ENCODE measurements around the gene CLEC16A.
"Not testable (repeated sequence)": the region's sequence is repeated elsewhere in the genome, so short reads cannot be mapped to it uniquely, and the experiment has no call there.

CLEC16A gene

DNA sequence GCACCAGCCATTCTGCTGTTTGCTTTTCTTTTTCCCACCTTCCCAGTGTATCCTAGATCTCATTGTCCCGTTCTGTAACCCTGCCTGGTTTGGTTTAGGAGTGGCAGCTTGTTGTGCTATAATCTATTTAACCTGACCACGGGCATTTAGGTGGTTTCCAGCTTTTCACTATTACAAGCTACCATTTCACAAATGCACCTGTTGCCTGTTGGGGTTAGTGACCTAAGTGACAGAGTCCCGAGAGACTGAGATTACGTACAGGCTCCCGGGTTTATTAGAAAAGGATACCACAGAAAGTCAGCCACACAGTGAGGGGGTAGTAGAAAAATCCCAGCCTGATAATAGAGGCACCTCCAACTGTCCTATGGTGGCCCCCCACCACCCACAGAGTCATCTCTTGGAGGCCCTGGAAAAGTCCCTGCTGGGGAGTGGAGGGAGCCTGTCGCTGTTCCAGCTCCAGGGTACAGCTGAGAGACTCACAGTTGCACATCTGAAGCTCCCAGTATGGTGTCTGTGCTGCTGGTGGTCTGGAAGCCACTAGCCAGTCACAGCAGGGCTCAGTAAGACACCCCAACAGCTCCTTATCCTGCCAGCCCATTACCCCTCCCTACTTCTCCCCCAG, 21.2 kb downstream of the CLEC16A start:
- DNase-seq, result no peak

DNA sequence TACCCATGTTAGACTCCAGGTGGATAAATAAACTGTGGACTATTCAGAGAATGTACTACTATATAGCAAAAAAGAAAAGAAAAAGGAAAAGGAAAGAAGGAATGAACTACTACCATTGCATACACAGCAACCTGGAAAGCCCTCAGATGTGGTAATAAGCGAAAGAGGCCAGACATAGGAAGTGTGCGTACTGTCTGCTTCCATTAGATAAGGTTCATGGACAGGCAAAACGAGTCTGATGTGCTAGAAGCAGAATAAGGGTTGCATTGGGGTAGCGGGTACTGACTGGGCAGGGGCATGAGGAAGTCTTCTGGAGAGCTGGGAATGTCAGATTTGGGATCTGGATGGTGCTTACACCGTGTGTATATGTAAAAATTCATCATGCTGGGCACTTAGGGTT, 21.8 kb downstream of the CLEC16A start:
- no peak for DNase-seq

DNA sequence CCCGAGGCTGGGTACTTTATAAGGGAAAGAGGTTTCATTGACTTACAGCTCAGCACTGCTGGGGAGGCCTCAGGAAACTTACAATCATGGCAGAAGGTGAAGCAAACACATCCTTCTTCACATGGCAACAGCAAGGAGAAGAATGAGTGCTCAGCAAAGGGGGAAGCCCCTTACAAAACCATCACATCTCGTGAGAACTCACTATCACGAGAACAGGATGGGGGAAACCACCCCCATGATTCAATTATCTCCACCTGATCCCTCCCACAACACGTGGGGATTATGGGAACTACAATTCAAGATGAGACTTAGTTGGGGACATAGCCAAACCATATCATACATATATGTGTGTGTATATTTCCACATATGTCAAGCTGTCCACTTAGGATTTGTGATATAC, 22.2 kb downstream of the CLEC16A start:
- not testable (repeated sequence) for DNase-seq

DNA sequence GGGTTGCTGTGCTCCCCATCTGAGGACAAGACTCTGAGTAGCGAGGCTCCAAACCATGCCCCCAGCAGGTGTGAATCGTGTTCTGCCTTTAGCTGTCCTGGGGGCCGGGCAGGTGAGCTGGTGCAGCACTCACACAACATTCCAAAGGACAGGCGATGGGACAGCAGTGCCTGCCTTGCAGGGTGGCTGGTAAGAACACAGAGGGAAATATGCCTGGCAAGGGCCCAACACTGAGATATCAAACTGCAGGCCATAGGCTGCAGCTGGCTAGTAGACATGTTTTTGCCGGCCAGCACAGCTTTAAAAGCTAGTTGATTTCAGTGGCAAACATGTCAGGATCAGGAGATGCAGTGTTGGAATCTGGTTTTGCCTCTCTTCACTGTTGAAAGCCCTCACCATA, 23.6 kb downstream of the CLEC16A start:
- no peak for DNase-seq

DNA sequence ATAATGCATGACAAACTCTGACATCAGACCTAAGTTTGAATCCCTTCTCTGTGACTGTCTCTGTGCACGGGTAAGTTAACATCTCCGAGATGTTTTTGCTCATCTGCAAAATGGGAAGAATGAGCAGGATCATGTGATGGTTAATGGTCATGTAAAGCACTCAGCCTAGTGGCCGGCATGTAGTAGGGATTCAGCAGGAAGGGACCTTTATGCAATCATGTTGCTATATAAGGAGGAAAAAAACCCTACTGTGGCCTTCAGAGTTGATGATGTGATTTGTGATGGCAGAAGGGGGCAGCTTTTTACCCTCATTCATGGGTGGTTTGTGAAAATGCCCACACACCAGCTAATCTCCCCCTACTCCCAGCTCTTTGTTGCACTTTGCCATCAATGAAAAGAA, 24.1 kb downstream of the CLEC16A start:
- no peak for DNase-seq

DNA sequence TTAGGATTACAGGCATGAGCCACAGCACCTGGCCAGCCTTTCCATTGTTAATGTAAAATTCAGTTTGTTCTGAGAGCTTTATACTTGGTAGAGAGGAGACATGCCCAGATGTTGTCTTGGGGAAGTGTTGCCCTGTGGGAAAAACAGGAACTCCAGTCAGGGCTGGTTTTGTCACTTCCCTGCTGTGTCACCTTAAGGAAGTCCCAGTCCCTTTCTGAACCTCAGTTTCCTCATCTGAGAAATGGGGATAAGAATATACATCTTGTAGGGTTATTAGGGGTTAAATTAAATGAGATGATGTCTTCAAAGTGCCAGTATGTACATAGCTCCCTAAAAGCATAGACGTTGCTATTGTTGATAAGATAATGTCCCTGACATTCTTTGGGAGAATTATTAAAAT, 25.3 kb downstream of the CLEC16A start:
- DNase-seq, result no peak

DNA sequence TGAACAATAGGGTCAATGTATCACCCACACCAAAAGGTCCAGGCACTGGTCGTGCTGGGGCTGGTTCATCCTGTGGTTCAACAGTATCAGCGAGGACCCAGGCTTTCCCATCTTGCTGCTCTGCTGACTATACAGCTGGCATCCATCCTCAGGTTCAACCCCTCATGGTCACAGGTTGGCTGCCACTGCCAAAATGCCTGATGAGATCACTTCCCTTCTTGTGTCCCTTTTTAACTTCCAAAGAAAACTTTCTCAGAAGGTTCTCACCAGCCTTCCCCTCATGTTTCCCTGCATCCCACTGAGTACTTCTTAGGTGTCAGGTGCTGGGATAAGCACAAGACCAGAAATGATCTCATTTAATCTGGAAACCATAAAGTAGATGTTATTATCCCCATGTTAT, 25.7 kb downstream of the CLEC16A start:
- no peak for DNase-seq

DNA sequence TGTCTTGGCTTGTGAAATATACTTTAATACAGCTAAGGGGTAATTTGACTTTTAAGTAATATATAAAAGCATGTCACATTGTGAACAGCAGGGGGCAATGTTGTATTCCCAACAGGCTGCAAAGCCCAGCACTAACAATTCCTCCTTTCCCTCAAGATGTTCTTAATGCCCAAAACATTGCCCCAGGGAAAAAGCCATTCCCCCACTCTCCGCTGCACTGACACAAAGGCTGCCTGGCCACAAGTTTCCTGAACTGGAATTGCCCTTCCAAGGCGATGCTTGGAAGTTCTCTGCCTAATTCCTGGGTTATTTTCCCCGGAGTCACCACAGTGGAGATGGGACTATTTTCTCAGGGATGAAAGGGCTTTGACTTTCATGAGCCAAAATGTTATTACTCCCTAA, 27.2 kb downstream of the CLEC16A start:
- peak in 27 of 56 donors; percentile 4 to 73 (median 23) for DNase-seq

DNA sequence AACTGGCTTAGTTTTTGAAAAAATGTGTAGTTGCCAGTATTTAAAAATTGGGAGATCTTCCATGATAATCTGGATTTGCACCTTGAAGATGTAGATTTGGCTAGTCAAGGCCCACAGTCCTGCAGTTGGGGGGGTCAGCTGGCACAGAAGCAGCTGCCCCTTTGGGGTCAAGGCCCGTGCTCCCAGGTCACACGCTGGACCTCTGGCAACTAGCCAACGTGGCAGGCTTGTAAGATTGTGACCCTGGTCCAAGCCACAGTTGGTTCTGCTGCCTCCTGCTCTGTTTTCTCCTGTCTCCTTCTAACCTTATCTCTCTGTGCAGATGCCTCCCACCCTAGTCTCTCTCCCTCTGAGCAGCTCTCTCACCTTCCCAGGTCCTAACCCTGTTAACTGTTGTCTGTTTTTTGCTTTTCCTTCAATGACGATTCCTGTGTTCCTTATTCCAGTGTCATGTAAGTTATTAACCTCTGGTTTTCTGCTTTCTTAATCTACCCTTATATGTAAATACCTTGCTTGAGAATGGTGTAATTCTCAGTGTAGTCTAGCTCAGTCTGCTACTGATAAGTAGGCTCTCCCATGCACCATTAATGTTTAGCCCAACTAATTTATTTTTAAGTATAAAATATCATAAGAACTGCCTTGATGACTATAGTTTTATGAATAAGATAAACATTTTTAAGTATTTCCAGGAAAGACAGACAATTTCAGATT, 27.9 kb downstream of the CLEC16A start:
- DNase-seq, result peak in 1 of 56 donors; percentile 5

DNA sequence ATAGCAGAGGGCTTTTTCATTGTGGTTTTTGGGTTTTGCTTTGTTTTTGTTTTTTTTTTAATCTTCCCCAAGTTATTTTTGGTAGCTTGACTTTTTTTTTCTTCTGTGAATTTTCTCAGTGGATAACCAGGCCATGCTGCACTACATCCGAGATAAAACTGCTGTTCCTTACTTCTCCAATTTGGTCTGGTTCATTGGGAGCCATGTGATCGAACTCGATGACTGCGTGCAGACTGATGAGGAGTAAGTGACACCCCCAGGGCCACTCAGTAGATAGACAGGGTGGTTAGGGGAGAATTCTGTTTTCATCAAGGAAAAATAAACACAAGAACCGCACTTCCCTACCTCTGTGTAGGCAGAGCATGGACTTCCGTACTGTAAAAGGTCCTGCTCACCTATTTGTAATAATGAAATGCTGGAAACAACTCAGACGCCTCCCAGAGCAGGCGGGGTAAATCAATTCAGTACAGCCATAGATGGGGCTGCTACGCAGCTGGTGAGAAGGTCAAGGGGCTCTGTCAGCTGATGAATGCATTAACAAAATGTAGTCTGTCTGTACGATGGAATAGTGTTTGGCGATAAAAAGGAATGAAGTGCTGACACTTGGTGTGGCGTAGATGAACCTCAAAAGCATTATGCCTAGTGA, 28.6 kb downstream of the CLEC16A start:
- DNase-seq, result no peak

DNA sequence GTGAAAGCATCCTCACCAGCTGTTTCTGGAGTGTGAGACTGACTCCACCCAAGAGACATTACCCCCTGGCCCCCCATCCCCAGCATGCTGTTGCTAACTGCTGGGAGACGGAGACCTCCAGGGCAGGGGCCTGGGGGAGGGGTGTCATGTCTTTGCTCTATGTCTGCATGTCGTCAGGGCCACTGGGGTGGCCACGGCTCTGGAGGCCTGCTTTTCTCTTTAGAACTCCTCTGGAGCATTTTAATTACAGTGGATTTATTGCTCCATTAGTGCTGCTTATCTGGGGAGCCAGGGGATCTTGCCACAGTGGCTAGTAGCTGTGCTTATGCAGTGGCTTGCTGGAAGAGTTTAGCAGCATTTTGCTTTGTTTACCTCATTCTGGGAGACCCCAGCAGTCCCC, 32.3 kb downstream of the CLEC16A start:
- DNase-seq, result no peak

DNA sequence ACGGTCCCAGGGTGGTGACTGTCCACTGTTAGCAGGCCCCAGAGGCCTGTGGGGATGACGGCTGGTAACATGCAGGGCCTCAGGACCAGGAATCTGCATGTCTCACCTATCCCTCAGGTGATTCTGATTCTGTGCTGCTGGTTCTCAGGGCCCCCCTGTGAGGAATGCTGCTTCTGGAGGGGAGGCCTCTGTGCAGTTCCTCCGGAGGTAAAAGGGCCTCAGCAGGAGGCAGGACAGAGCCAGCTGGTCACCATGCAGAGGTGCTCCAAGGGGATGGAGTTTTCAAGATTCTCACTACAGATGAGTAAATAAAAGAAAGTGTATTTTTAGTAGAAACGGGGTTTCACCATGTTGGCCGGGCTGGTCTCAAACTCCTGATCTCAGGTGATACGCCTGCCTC, 33.8 kb downstream of the CLEC16A start:
- no peak for DNase-seq

DNA sequence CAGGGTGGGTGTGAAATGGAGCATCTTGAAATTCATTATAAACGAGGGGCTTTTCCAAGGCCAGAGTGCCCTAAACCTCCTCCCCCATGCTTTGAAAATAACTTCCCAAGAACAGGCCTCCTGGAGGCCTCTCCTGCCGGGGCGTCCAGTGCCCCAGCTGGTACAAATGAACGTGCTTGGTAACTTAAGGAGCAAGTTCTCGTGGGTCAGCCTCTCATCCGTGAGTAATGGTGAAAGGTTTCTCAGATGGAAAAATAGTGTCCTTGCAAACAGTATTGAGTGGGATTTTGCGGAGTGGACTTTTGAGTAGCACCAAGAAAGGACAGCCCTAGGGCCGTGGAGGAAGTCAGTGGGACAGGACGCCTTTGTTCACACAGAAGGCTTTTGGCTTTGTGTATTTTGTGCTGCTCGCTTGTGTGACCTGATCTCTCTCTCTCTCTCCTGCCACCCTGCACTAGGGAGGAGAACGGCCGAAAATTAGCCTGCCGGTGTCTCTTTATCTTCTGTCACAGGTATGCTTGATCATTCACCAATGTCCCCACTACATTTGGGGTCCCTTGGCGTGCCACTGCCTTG, 34.6 kb downstream of the CLEC16A start:
- DNase-seq, result peak in 15 of 56 donors; percentile 3 to 32 (median 8)

DNA sequence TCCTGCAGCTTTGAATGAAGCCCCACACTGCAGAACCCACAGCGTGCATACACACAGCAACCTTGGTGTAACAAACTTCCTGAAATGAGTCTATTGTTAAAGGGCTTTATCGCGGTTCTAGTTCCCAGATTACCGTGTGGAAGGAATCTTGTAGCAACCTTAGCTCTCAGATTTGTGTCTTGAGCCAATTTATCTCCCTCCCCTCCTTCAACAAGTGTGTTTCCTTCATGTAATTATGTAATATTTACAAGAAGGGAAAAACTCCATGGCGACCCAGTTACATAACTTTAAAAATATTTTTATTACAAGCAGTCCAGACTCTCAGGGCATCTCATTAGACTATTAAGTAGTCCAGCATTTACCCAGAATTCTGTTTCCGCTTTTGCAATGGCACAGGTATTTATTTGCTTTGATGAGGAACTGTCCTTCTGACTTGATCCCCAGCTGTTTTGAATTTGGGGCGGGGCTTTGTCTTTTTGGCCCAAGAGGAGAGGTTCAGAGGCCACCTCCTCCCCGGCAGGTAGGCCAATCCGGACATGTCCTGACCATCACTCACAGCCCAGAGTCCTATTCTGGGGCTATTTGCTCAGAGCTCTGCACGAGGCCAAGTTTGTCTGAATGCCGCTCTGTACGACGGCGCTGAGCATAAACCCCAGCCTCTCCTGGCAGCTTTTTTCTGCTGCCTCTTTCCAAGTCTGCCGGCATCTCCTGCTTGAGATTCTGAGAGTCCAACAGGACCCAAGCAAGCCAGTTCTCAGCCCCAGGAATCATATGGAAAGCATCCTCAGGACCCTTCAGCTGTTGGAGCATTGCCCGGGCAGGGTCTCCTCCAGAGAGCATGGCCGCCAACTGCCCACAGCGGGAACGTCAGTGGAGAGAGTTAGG, 35.6 kb downstream of the CLEC16A start:
- peak in 46 of 56 donors; percentile 4 to 75 (median 31) for DNase-seq

DNA sequence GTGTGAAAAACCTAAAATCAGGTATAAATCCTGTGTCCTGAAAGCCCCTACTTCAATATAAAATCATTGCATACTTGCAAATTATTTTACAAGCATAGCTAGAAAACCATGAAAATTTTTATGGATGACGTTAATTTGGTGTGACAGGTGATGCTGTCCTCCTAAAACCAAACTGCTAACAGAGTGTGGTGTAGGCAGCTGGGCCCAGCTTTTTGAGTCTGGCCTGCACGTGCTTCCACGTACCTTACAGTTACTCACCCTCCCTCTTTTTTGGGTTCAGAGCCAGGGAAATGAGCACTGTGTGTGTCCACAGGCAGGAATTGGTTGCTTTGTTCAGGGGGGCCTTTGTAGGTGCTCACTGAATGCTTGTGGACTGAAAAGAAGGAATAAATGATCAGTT, 36.4 kb downstream of the CLEC16A start:
- no peak for DNase-seq

DNA sequence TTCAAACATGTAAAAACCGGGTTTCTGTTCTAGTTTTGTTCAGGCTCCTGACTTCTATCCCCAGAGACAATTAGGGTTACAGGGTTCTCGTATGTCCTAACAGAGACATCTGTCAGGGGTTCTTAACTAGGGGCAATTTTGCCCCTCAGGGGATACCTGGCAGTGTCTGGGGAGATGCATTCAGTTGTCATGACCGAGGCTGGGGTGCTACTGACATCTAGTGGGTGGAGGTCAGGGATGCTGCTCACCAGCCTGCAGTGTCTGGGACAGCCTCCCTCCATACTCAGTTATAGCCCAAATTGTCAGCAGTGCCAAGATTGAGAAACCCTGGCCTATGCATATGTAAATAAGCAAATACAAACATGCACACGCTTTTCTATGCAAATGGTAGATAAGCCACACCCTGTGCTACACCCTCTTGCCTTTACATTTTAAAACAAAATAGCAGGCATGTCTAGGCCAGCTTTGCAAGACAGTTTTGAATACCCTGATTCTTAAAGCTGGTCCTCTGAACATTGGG, 37.4 kb downstream of the CLEC16A start:
- peak in 3 of 56 donors; percentile 2 to 9 (median 6) for DNase-seq

DNA sequence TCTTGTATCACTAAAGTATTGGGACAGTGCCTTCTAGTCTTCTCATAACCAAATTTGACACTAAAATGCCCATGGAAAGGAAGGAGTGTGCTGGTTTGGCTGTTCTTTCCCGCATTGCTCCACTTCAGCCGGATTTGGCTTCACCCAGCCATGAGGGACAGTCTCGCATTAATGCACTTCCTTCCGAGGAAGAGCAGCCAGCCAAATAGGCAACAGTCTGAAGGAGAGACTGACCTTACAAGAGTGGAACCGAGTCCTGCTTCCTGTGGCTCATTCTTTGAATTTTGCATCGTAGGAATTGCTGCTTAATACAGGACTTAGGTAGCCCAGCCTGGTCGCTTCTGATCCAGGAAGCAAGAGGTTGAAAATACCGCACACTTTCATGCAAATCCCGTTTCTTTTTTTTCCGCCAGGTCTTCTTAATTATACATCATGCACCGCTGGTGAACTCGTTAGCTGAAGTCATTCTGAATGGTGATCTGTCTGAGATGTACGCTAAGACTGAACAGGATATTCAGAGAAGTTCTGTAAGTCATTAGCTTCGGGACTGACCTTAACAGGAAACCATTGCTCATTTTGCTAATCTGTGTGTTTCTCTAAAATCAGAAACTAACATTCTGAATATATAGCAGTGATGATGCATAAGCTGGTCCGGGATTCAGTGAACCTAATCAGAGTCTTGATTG, 38.2 kb downstream of the CLEC16A start:
- DNase-seq, result peak in 10 of 56 donors; percentile 3 to 30 (median 14)

DNA sequence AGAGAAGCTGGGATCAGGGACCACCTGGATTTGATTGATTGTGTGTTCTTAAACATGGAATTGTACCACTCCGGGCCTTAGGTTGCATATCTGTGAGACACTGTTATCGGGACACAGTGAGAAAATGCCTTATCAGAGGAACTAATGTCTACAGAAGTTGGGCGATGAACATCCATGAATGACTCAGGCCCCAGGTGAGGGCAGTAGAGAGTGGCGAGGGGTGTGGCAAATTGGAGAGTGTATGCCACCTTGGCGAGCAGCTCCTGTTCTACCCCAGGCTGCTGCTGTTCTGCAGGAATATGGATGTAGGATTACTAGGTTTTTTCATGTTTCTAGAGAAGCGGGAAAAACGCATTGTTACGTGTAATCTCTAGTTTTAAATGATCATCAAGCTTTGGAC, 38.8 kb downstream of the CLEC16A start:
- DNase-seq, result no peak

DNA sequence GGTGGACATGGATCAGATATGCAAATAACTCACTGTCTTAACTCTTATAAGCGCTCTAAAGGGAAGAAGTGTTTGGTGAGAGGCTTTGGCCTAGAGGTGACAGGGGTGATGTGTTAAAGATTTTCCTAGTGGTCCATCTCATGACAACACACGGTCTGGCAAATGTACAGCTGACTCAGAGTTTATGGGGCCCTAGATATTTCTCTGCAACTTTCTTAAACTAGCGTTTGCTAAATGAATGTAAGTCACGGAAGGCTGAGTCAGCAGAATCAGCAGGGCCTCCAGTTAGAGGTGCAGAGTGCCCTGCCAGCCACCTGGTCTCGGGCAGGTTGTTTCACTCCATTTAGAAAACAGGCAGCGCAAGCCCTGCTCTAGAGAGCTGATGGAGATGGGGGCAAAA, 40.1 kb downstream of the CLEC16A start:
- no peak for DNase-seq

DNA sequence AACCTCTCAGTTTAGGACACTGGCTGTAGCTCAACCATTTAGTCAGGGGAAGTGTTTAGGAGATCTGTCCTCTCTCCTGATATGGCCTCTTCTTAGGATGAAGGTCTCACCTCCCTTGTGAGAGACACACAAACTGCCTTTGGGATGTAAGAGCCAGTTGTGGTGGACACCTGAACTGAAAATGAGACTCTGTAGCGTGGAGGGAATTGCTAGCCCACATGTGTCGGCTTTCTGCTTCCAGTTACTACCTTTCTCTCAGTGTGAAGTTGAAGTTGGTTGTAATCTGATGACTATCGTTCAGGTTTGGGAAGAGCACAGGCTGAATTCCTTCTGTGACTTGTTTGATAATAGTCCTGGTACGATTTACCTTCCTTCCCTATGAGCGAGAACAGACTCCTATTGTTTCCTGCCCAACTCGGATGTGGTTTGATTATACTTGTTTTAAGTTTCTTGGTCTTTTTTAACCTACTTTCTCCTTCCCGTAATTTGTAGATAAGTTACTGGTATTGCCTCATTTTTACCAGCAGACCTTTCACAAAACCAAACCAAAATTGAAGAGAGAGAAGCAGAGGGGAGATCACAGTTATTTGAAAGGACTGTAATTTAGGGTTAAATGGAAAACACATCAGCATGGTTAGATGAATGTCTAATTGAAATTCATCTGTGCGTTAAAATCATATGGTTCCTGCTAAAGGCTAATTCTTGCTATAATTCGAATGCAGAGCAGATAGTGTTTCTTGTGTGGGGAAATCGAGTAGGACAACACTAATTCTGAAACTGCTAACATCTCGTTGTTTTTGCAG, 43.2 kb downstream of the CLEC16A start:
- DNase-seq, result no peak

All from nucleus accumbens (tissue), 56 donors.